Astrocyte (in vitro differentiated cells and primary cell): Measurements from ENCODE around the gene FUT8. TPM values are rescaled to one million over a fixed set of nuclear protein-coding genes. Genes with fewer than 3 reads are reported as not detected.

Source experiments
- DNase-seq: peaks from one replicate; pipeline ENCODE4 v3.0.0-alpha.2; 2010; ENCODE audit warnings: low read depth
- FAIRE-seq: peaks from 2 replicates; lab custom pipeline; 2011; peaks lifted over from hg19 to GRCh38; lab: Jason Lieb, UNC
- H2AFZ ChIP-seq: 2 replicates; pipeline ENCODE4 v1.6.0; 2012; ENCODE audit warnings: low read depth, low read length, inconsistent platforms
- H3K27ac ChIP-seq: 2 replicates; pipeline ENCODE4 v1.5.1; 2011; ENCODE audit warnings: low read depth, low read length, inconsistent platforms
- H3K27me3 ChIP-seq: 2 replicates; pipeline ENCODE4 v1.6.0; 2011; ENCODE audit warnings: low read length, inconsistent platforms; ENCODE audit not compliant: insufficient read depth
- H3K36me3 ChIP-seq: 2 replicates; pipeline ENCODE4 v1.5.1; 2011; ENCODE audit warnings: low read length, inconsistent platforms; ENCODE audit not compliant: insufficient read depth
- H3K4me1 ChIP-seq: 2 replicates; pipeline ENCODE4 v1.5.1; 2011; ENCODE audit warnings: low read length, inconsistent platforms; ENCODE audit not compliant: insufficient read depth
- H3K4me2 ChIP-seq: 2 replicates; pipeline ENCODE4 v1.6.0; 2012; ENCODE audit warnings: low read length, inconsistent platforms
- H3K4me3 ChIP-seq: 2 replicates; pipeline ENCODE4 v1.5.1; 2011; ENCODE audit warnings: low read depth, mild to moderate bottlenecking, low read length, inconsistent platforms; ENCODE audit not compliant: insufficient read depth
- H3K79me2 ChIP-seq: 2 replicates; pipeline ENCODE4 v1.6.0; 2012; ENCODE audit warnings: mild to moderate bottlenecking, low read length, inconsistent platforms; ENCODE audit not compliant: insufficient read depth
- H3K9ac ChIP-seq: 2 replicates; pipeline ENCODE4 v1.6.0; 2012; ENCODE audit warnings: mild to moderate bottlenecking, low read length, inconsistent platforms
- H3K9me3 ChIP-seq: 2 replicates; pipeline ENCODE4 v1.5.1; 2012; ENCODE audit warnings: low read depth, mild to moderate bottlenecking, low read length, inconsistent platforms; ENCODE audit not compliant: insufficient read depth
- H4K20me1 ChIP-seq: 2 replicates; pipeline ENCODE4 v1.6.0; 2012; ENCODE audit warnings: low read length, inconsistent platforms; ENCODE audit not compliant: insufficient read depth
- H3K27ac Mint-ChIP-seq: one replicate; pipeline ENCODE4 v1.8.0; 2021; ENCODE audit warnings: mild to moderate bottlenecking, mixed read lengths; ENCODE audit not compliant: unreplicated experiment
- H3K27me3 Mint-ChIP-seq: one replicate; pipeline ENCODE4 v1.8.0; 2021; ENCODE audit warnings: low read depth, mixed read lengths; ENCODE audit not compliant: unreplicated experiment
- H3K36me3 Mint-ChIP-seq: one replicate; pipeline ENCODE4 v1.8.0; 2021; ENCODE audit warnings: low read depth, mixed read lengths; ENCODE audit not compliant: unreplicated experiment
- H3K4me1 Mint-ChIP-seq: one replicate; pipeline ENCODE4 v1.8.0; 2021; ENCODE audit warnings: low read depth, mixed read lengths; ENCODE audit not compliant: unreplicated experiment
- H3K4me3 Mint-ChIP-seq: one replicate; pipeline ENCODE4 v1.8.0; 2021; ENCODE audit warnings: mild to moderate bottlenecking, moderate library complexity, mixed read lengths; ENCODE audit not compliant: unreplicated experiment
- H3K9me3 Mint-ChIP-seq: one replicate; pipeline ENCODE4 v1.8.0; 2021; ENCODE audit warnings: mild to moderate bottlenecking, mixed read lengths; ENCODE audit not compliant: unreplicated experiment
- CTCF ChIP-seq: IDR thresholded peaks from 2 replicates; pipeline ENCODE4 v1.5.1; 2011; ENCODE audit warnings: low read depth, mild to moderate bottlenecking, inconsistent platforms, low read length, moderate library complexity; ENCODE audit not compliant: insufficient read depth
- EZH2 ChIP-seq: IDR thresholded peaks from 2 replicates; pipeline ENCODE4 v1.6.1; 2012; ENCODE audit warnings: mild to moderate bottlenecking, low read length, inconsistent platforms; ENCODE audit not compliant: insufficient read depth
- microRNA-seq: library from miRNA; unstranded; fragments of <30 nt; microRNA quantifications from one replicate; pipeline ENCODE4 v1.2.0, GENCODE V29; 2020
- total RNA-seq: library from RNA; stranded (reverse); gene quantifications from 2 replicates; pipeline ENCODE4 v1.2.1, GENCODE V29; 2021

FUT8 gene
- total RNA-seq, 1 donor from 2014 or later = 52.7 TPM

GRCh38 chr14:65791191-65791981, 378.9 kb downstream of the FUT8 start:
- DNase-seq = peak; percentile 56
- H3K4me1 ChIP-seq = peaks cover 13% of the 10 kb centered on the region
- no peaks in the 10 kb centered on the region for H3K9me3 ChIP-seq
- no peaks in the 10 kb centered on the region for H3K79me2 ChIP-seq
- H3K36me3 ChIP-seq = no peaks in the 10 kb centered on the region
- H3K4me3 ChIP-seq = no peak overlapping the region
- Mint-ChIP-seq H3K36me3 (no peaks in the 10 kb centered on the region), H3K27ac (no peak overlapping the region), H3K27me3 (peaks cover 6% of the 10 kb centered on the region), H3K4me3 (no peak overlapping the region), H3K4me1 (no peaks in the 10 kb centered on the region), H3K9me3 (no peaks in the 10 kb centered on the region)
- H3K9ac ChIP-seq = peak overlapping the region; percentile 48
- H4K20me1 ChIP-seq = no peaks in the 10 kb centered on the region
- H3K27me3 ChIP-seq = peaks cover 4% of the 10 kb centered on the region
- peak; percentile 100 for FAIRE-seq
- H2AFZ ChIP-seq = no peak overlapping the region
- no peak for TF ChIP-seq CTCF
- TF ChIP-seq EZH2 = no peak
- H3K27ac ChIP-seq = peak overlapping the region; percentile 54
- H3K4me2 ChIP-seq = peak overlapping the region; percentile 73

DNA sequence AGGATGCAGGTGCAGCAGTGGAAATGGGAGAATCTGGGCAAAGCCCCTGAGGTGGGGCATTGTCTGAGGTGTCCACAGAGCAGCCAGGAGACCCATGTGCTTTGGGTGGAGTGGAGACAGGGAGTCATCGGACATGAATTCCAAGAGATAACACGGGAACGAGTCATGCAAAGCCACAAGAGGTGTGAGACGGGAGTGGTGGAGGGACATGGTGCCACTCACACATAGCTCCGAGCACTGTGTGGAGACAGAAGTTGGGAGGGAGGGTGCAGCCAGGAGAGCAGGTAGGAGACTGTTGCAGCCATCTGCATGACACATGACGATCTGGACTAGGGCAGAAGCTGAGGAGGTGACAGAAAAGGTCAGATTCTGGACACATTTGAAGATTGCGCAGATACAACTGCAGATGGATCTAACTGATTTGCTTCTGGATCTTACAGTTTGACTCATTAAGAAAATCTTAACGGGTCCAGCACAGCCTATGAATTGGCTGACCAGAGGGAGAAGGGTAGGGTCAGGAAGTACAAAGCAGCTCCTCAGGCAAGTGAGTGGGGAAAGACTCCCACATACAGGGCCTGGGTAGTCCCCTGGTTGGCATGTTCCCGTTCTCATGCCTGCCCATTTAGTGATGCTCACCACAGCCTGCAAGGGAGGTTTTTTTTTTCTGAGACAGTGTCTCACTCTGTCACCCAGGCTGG, 379.8 kb downstream of the FUT8 start:
- Mint-ChIP-seq H3K27ac (no peak overlapping the region), H3K27me3 (peaks cover 5% of the 10 kb centered on the region), H3K4me3 (no peak overlapping the region), H3K4me1 (no peaks in the 10 kb centered on the region), H3K9me3 (no peaks in the 10 kb centered on the region), H3K36me3 (no peaks in the 10 kb centered on the region)
- DNase-seq (peak; percentile 57), FAIRE-seq (peak; percentile 81)
- Histone ChIP-seq H3K79me2 (no peaks in the 10 kb centered on the region), H3K4me1 (peaks cover 13% of the 10 kb centered on the region), H3K4me3 (no peak overlapping the region), H3K27ac (peak overlapping the region; percentile 54), H3K36me3 (no peaks in the 10 kb centered on the region), H3K27me3 (peaks cover 4% of the 10 kb centered on the region), H2AFZ (no peak overlapping the region), H3K4me2 (peak overlapping the region; percentile 73), H3K9me3 (no peaks in the 10 kb centered on the region), H3K9ac (peak overlapping the region; percentile 48), H4K20me1 (no peaks in the 10 kb centered on the region)
- TF ChIP-seq EZH2 (no peak), CTCF (no peak)

Small RNAs within 50 kb of the gene (microRNA-seq; reads per million reads assigned to microRNA genes)
- gene MIR625 = 1.1 reads per million
